Lower leg skin (tissue), 3 donors: ENCODE results near the gene ADCY10.

Experiments
- POLR2A ChIP-seq, 2 donors: fragments of 450-650 bp; IDR thresholded peaks; one replicate each; pipeline ENCODE4 v1.6.1; 2016 to 2017; ENCODE audit warnings: antibody characterized with exemption in 2 of 2, mild to moderate bottlenecking in 1 of 2, moderate library complexity in 1 of 2
- TF ChIP-seq, protein P1 (sequence below), 3 donors: fragments of 450-650 bp; IDR thresholded peaks; one replicate each; pipeline ENCODE4 v1.5.1; 2016; ENCODE audit warnings: antibody characterized with exemption in 3 of 3, mild to moderate bottlenecking in 3 of 3, moderate library complexity in 2 of 3

DNA sequence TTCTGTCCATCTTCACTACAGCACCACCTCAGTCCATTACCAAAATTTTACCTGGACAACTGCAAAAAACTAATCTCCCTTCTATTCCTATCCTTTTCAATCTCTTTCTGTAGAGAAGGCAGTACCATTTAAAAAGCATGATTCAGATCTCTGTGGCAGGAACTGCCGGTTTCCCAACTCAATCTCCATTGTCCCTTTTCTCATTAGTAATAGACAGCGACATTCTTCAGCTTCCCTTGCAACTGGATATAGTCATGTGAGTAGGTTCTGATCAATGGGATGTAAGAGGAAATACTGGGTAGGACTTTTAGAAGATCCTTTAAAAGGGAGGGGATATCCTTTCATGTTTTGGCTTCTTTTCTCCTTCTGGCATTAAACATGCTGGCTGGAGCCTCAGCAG, 74.9 kb downstream of the ADCY10 start:
- TF ChIP-seq, protein P1, sequence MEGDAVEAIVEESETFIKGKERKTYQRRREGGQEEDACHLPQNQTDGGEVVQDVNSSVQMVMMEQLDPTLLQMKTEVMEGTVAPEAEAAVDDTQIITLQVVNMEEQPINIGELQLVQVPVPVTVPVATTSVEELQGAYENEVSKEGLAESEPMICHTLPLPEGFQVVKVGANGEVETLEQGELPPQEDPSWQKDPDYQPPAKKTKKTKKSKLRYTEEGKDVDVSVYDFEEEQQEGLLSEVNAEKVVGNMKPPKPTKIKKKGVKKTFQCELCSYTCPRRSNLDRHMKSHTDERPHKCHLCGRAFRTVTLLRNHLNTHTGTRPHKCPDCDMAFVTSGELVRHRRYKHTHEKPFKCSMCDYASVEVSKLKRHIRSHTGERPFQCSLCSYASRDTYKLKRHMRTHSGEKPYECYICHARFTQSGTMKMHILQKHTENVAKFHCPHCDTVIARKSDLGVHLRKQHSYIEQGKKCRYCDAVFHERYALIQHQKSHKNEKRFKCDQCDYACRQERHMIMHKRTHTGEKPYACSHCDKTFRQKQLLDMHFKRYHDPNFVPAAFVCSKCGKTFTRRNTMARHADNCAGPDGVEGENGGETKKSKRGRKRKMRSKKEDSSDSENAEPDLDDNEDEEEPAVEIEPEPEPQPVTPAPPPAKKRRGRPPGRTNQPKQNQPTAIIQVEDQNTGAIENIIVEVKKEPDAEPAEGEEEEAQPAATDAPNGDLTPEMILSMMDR (IDR thresholded peaks at IDR 0.05), result no peak
- TF ChIP-seq POLR2A (IDR thresholded peaks at IDR 0.05), result no peak
